ENCODE results near the gene SPEF1.

- TF ChIP-seq POLR2A (IDR thresholded peaks at IDR 0.05) (no peak), CTCF (IDR thresholded peaks at IDR 0.05) (no peak), POLR2AphosphoS5 (IDR thresholded peaks at IDR 0.05) (no peak)
Measured at GRCh38 chr20:3797592-3798372, 16.5 kb upstream of the SPEF1 start.

Data from breast epithelium (tissue), 3 donors.